Left cardiac atrium (tissue), 2 donors: ENCODE measurements around the gene CYP4B1. TPM values are rescaled to one million over a fixed set of nuclear protein-coding genes. Genes with fewer than 3 reads are reported as not detected.

Experiments used
- total RNA-seq, 2 donors: library from RNA; stranded (reverse); fragmentation: NEBNext Ultra II Directional; extraction: Animal tissue kit (Norgen Biotek cat#: 25700); gene quantifications; one replicate each; pipeline ENCODE4 v1.2.1, GENCODE V29; 2021
- donor health status: DM: no; HTN: yes; CAD: no; lungs with severe emphysema.
- donor health status: DM: yes; HTN: yes; CAD: no.

CYP4B1 gene
- total RNA-seq, 2 donors from 2014 or later = 7.2 to 15.6 TPM

Other genes starting within 250 kb of the CYP4B1 start
- gene KNCN, start 247.4 kb upstream of the CYP4B1 start, total RNA-seq = not detected
- gene MKNK1, start 194.8 kb upstream of the CYP4B1 start, total RNA-seq = 10 to 100 TPM; 39.7 to 42.7 TPM
- 10 to 100 TPM; 18.3 to 22.1 TPM for gene MOB3C, start 182.2 kb upstream of the CYP4B1 start, total RNA-seq
- 100 to 1,000 TPM; 134 to 137 TPM for gene ATPAF1, start 130.7 kb upstream of the CYP4B1 start, total RNA-seq
- gene TEX38, start 127.2 kb upstream of the CYP4B1 start, total RNA-seq = under 1 TPM in 1 of 2 donors, not detected in 1; 0.35 TPM
- gene EFCAB14, start 79.9 kb upstream of the CYP4B1 start, total RNA-seq = 10 to 100 TPM; 66.1 to 72.4 TPM
- gene CYP4A11, start 142.4 kb downstream of the CYP4B1 start, total RNA-seq = not detected
- 1 to 10 TPM; 2.6 to 3.0 TPM for gene CYP4X1, start 224.6 kb downstream of the CYP4B1 start, total RNA-seq